Stomach (tissue), 4 donors: ENCODE data around the gene DEPDC7.

Experiments
- CTCF ChIP-seq, 7 experiments: fragments of 450-650 bp in 4 of 7; fragments of 200-600 bp in 3 of 7; sonication (generic) in 3 of 7; IDR thresholded peaks; one replicate each; pipeline ENCODE4 v1.5.1; 2016 to 2019; ENCODE audit warnings: antibody characterized with exemption in 7 of 7, control low read depth in 2 of 7, mild to moderate bottlenecking in 1 of 7
- EP300 ChIP-seq: sonication (generic); formaldehyde crosslinking; IDR thresholded peaks from one replicate; pipeline ENCODE4 v1.6.1; 2017; ENCODE audit warnings: antibody characterized with exemption
- POLR2A ChIP-seq, 4 donors: fragments of 450-650 bp; IDR thresholded peaks; one replicate each; pipeline ENCODE4 v1.6.1; 2016; ENCODE audit warnings: antibody characterized with exemption in 4 of 4, control low read depth in 2 of 4, mild to moderate bottlenecking in 1 of 4, moderate library complexity in 1 of 4

DNA sequence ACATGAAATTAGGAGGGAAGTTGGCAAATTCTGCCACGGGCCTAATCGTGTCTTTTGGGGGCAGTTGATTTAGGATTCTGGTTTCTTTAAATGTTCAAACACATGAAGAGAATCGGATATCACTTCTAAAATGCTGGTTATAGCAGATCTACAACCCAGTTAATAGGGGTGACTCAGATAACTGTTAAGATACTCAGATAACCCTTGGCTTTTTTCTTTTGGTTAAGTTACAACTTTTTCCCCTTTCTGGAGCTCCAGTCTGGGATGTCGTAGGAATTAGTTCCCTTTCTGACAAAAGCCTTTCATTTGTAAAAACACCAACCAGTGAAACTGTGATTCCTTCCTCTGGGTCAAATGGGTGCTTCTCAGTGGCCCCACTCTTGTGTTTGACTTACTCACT lies 976 bp downstream of the DEPDC7 start:
- no peak for TF ChIP-seq CTCF (IDR thresholded peaks at IDR 0.05)
- TF ChIP-seq EP300: no peak
- TF ChIP-seq POLR2A (IDR thresholded peaks at IDR 0.05): no peak
